ENCODE measurements around the gene LRRC47.

The LRRC47 gene

GRCh38 chr1:3775490-3776230 is 20.6 kb downstream of the LRRC47 start:
- POLR2A ChIA-PET: interaction anchor here (0.6 kb wide), 1 partner anchor 73 kb away, joined by 3 read pairs; no protein-coding TSS in a partner anchor
- CTCF ChIA-PET: interaction anchor here (1.1 kb wide), 1 partner anchor 15 kb away, joined by 3 read pairs; no protein-coding TSS in a partner anchor
- DNase-seq (ENCODE audit: low read depth, low spot score): no peak

GRCh38 chr1:3774946-3775489 is 21.3 kb downstream of the LRRC47 start:
- ChIA-PET CTCF (no interaction called here), POLR2A (no interaction called here)
- no peak overlapping the region for H3K4me3 ChIP-seq (ENCODE audit: low read depth, low read length)
- no peak for TF ChIP-seq CTCF (IDR thresholded peaks at IDR 0.05; ENCODE audit: insufficient read depth, low read length, missing control alignments)
- no peak for DNase-seq (ENCODE audit: low read depth, low spot score)

More at GRCh38 chr1:3775490-3776230, 20.6 kb downstream of the LRRC47 start:
- peak; percentile 5 for TF ChIP-seq CTCF (IDR thresholded peaks at IDR 0.05; ENCODE audit: insufficient read depth, low read length, missing control alignments)
- H3K4me3 ChIP-seq (ENCODE audit: low read depth, low read length): no peak overlapping the region

GRCh38 chr1:3774276-3774945 is 21.9 kb downstream of the LRRC47 start:
- no peak for DNase-seq (ENCODE audit: low read depth, low spot score)
- TF ChIP-seq CTCF (IDR thresholded peaks at IDR 0.05; ENCODE audit: insufficient read depth, low read length, missing control alignments): no peak
- POLR2A ChIA-PET: no interaction called here
- CTCF ChIA-PET: no interaction called here
- no peak overlapping the region for H3K4me3 ChIP-seq (ENCODE audit: low read depth, low read length)

GRCh38 chr1:3773572-3774275 is 22.6 kb downstream of the LRRC47 start:
- no peak for TF ChIP-seq CTCF (IDR thresholded peaks at IDR 0.05; ENCODE audit: insufficient read depth, low read length, missing control alignments)
- peak overlapping the region; percentile 54; the same call in 1 of the 2 replicates for H3K4me3 ChIP-seq (ENCODE audit: low read depth, low read length)
- ChIA-PET CTCF (no interaction called here), POLR2A (no interaction called here)
- no peak for DNase-seq (ENCODE audit: low read depth, low spot score)

- no peak for TF ChIP-seq CTCF (IDR thresholded peaks at IDR 0.05; ENCODE audit: insufficient read depth, low read length, missing control alignments)
- DNase-seq (ENCODE audit: low read depth, low spot score): no peak
- POLR2A ChIA-PET: no interaction called here
- CTCF ChIA-PET: no interaction called here
- peak within 1 kb of the TSS; percentile 62 for H3K4me3 ChIP-seq (ENCODE audit: low read depth, low read length)
Measured at GRCh38 chr1:3772715-3773571, 23.4 kb downstream of the LRRC47 start, which contains the start of gene SMIM1. TSS of gene SMIM1 (plus strand) at chr1:3772749. CDS start at chr1:3775374, 2,625 bp downstream.

Data from AG04449 (cell line).